GM21717 (cell line): ENCODE results near the gene PRDX2.

Experiments used
- ATAC-seq: cut with Tn5 transposase; IDR thresholded peaks from one replicate; pipeline ENCODE4 v1.9.1; 2021; ENCODE audit warnings: mild to moderate bottlenecking, moderate library complexity; ENCODE audit not compliant: unreplicated experiment

The PRDX2 gene

DNA sequence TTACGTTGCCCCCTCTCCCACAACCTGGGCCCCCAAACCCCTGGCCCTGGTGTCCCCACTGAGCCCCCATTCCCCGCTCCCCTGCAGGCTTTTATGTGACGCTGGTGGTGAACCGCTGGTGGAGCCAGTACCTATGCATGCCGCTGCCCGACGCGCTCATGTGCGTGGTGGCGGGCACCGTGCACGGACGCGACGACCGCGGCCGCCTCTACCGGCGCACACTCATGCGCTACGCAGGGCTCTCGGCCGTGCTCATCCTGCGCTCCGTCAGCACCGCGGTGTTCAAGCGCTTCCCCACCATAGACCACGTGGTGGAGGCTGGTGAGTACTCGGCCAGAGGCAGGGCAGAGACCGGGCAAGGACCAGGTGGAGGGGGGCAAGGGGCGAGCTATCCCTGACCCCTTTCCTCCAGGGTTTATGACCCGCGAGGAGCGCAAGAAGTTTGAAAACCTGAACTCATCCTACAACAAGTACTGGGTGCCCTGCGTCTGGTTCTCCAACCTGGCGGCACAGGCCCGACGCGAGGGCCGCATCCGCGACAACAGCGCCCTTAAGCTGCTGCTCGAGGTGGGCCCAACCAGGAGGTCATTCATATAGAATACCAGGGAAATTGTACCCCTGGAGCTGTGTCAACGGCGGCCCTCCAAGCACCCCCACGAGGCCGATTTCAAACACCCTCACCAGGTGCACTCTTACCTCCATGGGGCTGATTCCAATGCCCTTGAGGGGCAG, 47.0 kb downstream of the PRDX2 start:
- ATAC-seq, result no peak

GRCh38 chr19:12752056-12752781, 49.4 kb downstream of the PRDX2 start:
- no peak for ATAC-seq

DNA sequence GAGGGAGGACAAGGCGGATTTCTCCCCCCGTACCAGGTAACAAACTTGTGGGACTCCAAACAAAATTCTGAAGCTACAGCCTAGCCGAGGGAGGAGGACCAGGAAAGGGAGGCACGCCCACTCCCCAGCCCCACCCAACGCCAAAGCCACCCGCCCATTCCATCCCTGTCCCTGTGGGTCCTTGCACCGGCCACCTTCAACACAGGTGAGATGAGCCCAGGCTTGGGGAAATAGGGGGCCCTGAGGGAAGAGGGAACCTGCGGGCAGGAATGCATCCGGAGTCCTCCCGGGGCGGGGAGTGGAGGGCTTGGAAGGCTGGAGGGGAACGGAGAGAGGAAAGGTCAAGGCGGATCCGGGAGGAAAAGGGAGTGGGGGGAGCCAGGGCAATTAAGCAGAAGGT, 50.0 kb downstream of the PRDX2 start, which contains the start of gene BEST2:
Gene BEST2 (plus strand): TSS at position 157 of the 400 bp plus-strand sequence. CDS start 802 bp downstream, outside the sequence.
- ATAC-seq, result no peak

DNA sequence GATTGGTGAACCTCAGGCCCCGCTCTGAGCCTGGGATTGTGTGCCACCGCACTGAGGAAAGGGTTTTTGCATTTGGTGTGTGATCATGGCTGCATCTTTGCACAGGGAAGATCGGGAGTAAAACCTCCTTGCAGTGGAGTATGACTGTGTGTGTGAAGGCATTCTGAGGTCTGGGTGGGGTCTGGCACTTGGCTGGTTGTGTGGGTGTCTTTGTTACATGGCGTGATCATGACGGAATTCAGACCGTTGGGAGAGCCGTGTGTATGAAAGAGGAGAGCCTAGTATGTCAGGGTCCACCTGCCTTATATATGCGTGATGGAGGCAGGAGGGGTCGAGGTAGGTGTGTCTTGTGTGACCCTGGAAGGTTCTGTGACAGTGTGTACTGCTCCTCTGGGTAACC, 50.7 kb downstream of the PRDX2 start:
- no peak for ATAC-seq

- ATAC-seq, result no peak
These were observed 51.6 kb downstream of the PRDX2 start for GRCh38 chr19:12749938-12750521.

DNA sequence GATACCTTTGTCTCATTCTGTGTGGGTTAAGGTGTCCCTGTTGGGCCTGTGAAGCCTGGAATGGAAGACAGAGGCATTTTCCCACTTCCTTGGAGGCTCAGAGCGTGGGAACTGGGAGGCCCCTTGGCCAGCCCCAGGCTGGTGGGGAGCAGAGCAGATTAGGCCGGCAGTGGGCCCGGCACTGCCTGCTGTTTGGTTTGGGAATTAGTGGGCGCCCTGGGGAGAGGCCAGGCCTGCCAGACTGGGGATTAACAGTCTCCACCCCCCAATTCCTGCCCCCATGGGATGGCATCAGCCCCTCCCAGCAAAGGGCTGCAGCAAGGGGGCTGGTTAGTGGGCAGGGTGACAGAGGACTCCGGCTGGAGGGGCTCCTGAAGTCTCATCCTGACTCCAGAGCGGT, 53.1 kb downstream of the PRDX2 start:
- ATAC-seq, result no peak
